NT2/D1 (cell line): Measurements from ENCODE around the gene LCE4A.

Source experiments
- SUZ12 ChIP-seq: IDR thresholded peaks from 2 replicates; pipeline ENCODE4 v1.6.1; 2011; ENCODE audit not compliant: insufficient read length, insufficient read depth; ENCODE audit errors: extremely low read depth
- YY1 ChIP-seq: IDR thresholded peaks from 2 replicates; pipeline ENCODE4 v1.6.1; 2011; ENCODE audit not compliant: insufficient read length, insufficient read depth
- ZNF274 ChIP-seq: IDR thresholded peaks from 2 replicates; pipeline ENCODE4 v1.6.1; 2011; ENCODE audit warnings: mild to moderate bottlenecking, low read depth, low read length

DNA sequence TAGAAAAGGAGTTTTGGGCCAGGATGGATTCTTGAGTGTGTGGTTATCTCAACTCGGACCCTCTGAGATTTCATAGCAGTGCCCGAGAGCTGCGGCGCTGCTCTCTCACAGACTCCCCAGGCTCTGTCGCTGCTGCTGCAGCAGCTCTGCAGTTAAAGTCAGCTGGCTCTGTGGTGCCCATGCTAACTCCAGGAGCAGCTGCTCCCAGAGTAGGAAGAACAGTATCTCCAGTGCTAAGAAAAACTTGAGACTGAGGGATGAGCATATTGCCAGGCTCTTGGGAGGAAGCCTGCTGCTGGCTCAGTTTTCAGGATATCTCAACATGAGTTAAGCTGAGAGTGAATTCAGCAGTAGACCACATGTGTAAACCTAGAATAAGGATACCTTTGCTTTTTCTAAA is 40.3 kb upstream of the LCE4A start:
- TF ChIP-seq ZNF274 (no peak), YY1 (no peak), SUZ12 (no peak)
